Left colon (tissue), 2 donors: Measurements from ENCODE around the gene PRR23B. TPM values are rescaled to one million over a fixed set of nuclear protein-coding genes. Genes with fewer than 3 reads are reported as not detected.
"Not testable (repeated sequence)": the region's sequence is repeated elsewhere in the genome, so short reads cannot be mapped to it uniquely, and the experiment has no call there.

Experiments used
- ATAC-seq: fragments of 200-7000 bp; cut with Tn5 transposase; one replicate; pipeline ENCODE4 v1.9.1; 2020; ENCODE audit warnings: mild to moderate bottlenecking, moderate library complexity
- DNase-seq, 2 donors: peaks; one replicate each; pipeline ENCODE4 v3.0.0-alpha.2; 2020
- intact Hi-C, 2 donors: fragments of 100-400 bp; cut with DNase I in 1 of 2; cut with micrococcal nuclease in 1 of 2; formaldehyde crosslinking; loops; one replicate each; pipeline versions ENCODE4 v1.11.2 to v1.14.0; 2022; cut with DNase I, micrococcal nuclease
- long read RNA-seq: library from polyadenylated mRNA; unstranded; transcript quantifications from one replicate; pipeline ENCODE4 v2.0.0, GENCODE V29; 2021
- total RNA-seq, 2 donors: library from RNA; stranded (reverse); fragmentation: NEBNext Ultra II Directional; extraction: Animal tissue kit (Norgen Biotek cat#: 25700); gene quantifications; one replicate each; pipeline ENCODE4 v1.2.1, GENCODE V29; 2021
- donor health status: DM: no; HTN: no; CAD: no.
- donor health status: DM: yes; HTN: yes; CAD: no.

Gene PRR23B
- total RNA-seq = not detected
- long read RNA-seq = 0 reads

- intact Hi-C loops = no loop called here
- DNase-seq = no peak
- no peak for ATAC-seq
These were observed at the start of gene PRR23B for GRCh38 chr3:139020868-139021234. Gene PRR23B, minus strand, starts transcription at chr3:139020926. Its CDS starts 265 bp downstream, at chr3:139020661.

DNA sequence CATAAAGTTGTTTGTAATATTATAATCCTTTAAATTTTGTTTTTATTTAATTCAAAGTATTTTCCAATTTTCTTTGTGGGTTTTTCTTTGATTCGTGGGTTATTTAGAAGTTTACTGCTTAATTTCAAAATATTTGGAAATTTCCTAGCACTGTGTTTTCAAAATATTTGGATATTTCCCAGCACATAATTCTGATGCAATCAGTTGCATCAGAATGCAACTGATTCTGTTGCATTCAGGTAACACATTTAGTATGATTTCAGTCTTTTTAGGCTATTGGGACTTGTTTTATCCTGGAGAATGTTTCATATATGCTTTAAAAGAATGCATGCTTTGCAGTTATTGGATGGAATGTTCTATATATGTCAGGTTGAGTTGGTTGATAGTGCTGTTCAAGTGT lies 42.2 kb upstream of the PRR23B start:
- DNase-seq (no peak), ATAC-seq (no peak)
- intact Hi-C loops = no loop called here

DNA sequence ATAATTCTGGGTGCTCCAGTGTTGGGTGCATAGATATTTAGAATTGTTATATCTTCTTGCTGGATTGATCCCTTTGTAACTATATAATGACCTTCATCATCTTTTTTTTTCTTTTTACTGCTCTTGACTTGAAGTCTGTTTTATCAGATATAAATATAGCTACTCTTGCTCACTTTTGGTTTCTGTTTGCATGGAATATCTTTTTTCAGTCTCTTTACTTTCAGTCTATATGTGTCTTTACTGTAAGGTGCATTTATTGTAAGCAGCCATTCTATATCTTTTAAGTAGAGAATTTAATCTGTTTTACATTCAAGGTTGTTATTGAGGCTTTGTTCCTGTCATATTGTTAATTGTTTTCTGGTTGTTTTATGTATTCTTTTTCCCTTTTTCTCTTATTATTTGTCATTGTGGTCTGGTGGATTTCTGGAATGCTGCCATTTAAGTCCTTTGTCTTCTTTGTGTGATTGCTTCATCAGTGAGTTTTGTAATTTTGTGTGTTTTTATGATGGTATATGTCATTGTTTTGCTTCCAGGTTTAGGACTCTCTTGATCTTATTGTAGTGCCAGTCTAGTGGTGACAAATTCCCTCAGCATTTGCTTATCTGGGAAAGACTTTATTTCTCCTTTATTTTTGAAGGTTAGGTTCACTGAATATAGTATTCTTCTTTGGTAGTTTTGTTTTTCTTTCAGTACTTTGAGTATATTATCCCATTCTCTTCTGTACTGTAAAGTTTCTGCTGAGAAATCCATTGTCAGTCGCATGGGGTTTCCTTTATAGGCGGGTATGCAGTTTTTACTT lies 32.3 kb upstream of the PRR23B start:
- DNase-seq = no peak
- ATAC-seq = no peak
- intact Hi-C loops = no loop called here

- DNase-seq (no peak), ATAC-seq (no peak)
- intact Hi-C loops = no loop called here
These were observed 23.9 kb upstream of the PRR23B start, which contains the start of gene PRR23C for GRCh38 chr3:139044366-139045210. Gene PRR23C, minus strand, starts transcription at chr3:139044892. Its CDS starts 272 bp downstream, at chr3:139044620.

DNA sequence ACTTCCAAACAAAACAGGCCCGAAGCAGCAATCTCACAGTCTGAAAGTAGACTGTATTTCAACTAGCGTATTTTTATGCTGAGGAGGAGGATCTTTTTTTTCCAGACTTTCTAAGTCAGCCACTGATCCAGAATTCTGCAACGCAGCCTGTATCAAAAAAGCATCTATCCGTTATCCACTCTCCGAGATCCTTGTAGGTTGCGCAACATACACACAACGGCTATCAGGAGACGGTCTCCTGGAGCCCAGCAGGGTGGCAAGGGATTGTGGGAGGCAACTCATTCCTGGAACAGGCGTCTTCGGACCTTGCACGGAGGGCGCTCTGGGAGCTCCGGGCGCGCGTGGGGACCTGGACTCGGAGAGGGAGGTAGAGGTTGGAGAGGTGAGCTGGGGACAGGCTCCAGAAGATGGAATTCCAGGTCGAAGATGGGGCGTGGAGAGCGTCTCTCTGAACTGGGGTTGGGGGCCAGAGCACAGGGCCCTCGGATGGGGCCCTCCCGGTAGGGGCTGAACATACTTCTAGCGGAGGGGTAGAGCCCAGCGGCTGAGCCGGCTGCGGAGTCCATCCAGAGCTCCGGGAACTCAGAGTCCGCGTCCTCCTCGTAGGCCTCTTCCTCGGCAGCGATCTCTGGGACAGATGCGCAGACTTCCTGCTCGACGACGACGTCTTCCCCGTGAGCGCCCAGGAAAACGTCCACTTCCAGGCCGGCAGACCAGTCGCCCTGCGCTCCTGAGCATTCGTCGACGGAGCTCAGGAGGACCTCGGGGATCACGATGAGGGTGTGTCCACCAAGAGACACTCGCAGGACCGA lies 23.0 kb upstream of the PRR23B start:
- intact Hi-C loops = no loop called here
- ATAC-seq (no peak), DNase-seq (no peak)

DNA sequence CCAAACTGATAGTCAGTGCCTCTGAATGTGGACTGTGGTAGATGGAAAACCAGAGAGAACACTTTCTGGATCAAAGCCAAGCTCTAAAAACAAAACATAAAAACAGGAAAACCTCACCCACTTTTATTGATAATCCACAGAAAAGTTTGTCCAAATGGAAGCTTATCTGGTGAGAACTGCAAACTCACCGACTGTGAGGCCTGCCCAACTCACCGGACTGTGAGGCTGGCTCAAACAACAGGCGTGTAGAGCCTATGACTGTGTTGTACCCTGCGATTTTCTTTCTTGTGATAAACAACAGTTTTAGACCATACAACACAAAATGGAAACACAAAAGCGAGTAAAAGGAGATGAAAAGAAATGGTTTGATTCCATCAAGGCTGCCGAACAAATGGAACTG lies 16.8 kb upstream of the PRR23B start:
- DNase-seq = no peak
- ATAC-seq = peak; percentile 49
- intact Hi-C loops = no loop called here

- DNase-seq (no peak), ATAC-seq (peak; percentile 97)
- intact Hi-C loops = no loop called here
These were observed 11.7 kb upstream of the PRR23B start for GRCh38 chr3:139032326-139033002.

DNA sequence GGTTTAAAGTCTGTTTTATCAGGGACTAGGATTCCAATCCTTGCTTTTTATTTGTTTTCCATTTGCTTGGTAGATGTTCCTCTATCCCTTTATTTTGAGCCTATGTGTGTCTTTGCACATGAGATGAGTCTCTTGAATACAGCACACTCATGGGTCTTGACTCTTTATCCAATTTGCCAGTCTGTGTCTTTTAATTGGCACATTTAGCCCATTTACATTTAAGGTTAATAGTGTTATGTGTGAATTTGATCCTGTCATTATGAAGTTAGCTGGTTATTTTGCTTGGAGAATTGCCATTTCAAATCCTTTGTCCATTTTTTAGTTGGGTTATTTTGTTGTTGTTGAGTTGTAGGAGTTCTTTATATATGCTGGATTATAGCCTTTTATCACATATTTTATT lies 9.8 kb upstream of the PRR23B start:
- intact Hi-C loops, DNase-seq: not testable (repeated sequence)

GRCh38 chr3:139024968-139025367 lies 4.2 kb upstream of the PRR23B start:
- ATAC-seq = no peak
- intact Hi-C loops = no loop called here
- DNase-seq = no peak

More for the DNA sequence above, 9.8 kb upstream of the PRR23B start:
- ATAC-seq = not testable (repeated sequence)

- ATAC-seq = no peak
These were observed 474 bp downstream of the PRR23B start for GRCh38 chr3:139020036-139020867.

GRCh38 chr3:139016430-139017048 lies 4.2 kb downstream of the PRR23B start:
- DNase-seq = no peak
- no peak for ATAC-seq
- intact Hi-C loops = no loop called here

More at GRCh38 chr3:139020036-139020867, 474 bp downstream of the PRR23B start:
- intact Hi-C loops = no loop called here
- DNase-seq = no peak

- DNase-seq (no peak), ATAC-seq (no peak)
- intact Hi-C loops = no loop called here
These were observed 14.5 kb downstream of the PRR23B start, which contains the start of gene PRR23A for GRCh38 chr3:139006051-139006716. Gene PRR23A, minus strand, starts transcription at chr3:139006268. Its CDS starts 0 bp downstream, at chr3:139006268.

- intact Hi-C loops = no loop called here
- DNase-seq = no peak
- no peak for ATAC-seq
These were observed 15.3 kb downstream of the PRR23B start for GRCh38 chr3:139005356-139005993.

- ATAC-seq (no peak), DNase-seq (no peak)
- intact Hi-C loops = no loop called here
These were observed 25.0 kb downstream of the PRR23B start for GRCh38 chr3:138995706-138996105.

DNA sequence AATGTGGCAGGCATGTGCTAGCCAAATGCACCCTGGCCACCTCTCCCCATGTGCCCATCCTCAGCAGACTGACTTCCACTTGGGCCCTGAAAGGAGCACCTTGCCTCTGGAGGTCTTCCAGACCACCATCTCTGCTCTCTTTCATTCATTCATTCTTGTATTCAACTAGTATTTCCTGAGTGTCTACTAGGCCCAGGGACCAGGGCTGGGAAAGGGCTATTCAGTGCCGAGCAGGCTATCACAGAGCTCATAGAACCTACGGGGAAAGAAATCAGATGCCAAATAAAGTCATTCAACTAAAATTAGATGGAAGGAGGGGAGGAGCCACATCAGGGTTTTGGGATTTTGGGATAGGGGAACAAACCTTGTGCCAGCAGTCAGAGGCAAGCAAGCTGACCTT lies 33.5 kb downstream of the PRR23B start:
- no peak for DNase-seq
- intact Hi-C loops = no loop called here
- ATAC-seq = no peak

DNA sequence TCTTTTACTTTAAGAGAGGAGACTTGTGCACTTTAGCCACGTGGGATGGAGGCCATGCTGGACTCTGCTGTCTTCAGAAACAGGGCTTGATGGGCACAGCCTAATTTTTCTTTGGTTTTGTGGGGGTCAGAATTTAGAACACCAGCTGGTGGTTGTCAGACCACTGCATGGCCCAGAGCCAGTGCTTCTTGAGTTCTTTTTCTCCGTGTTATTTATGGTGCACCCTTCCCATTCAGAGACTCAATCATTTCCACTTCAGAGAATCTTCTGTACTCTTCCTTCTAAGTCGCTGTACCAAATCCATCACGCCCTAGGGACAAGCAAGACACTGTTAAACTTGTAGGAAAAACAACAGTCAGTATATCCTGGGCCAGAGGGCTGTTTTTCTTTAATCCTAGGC lies 34.8 kb downstream of the PRR23B start:
- ATAC-seq = no peak
- no peak for DNase-seq
- intact Hi-C loops = no loop called here
